SKM-1 treated with dmso at 0.1 percent for 144 hours (cell line): ENCODE measurements around the gene HPS4.

Experiments
- DNase-seq: peaks from one replicate; lab custom pipeline; 2025; ENCODE audit not compliant: unreplicated experiment; lab: John Stamatoyannopoulos, UW

HPS4 gene

DNA sequence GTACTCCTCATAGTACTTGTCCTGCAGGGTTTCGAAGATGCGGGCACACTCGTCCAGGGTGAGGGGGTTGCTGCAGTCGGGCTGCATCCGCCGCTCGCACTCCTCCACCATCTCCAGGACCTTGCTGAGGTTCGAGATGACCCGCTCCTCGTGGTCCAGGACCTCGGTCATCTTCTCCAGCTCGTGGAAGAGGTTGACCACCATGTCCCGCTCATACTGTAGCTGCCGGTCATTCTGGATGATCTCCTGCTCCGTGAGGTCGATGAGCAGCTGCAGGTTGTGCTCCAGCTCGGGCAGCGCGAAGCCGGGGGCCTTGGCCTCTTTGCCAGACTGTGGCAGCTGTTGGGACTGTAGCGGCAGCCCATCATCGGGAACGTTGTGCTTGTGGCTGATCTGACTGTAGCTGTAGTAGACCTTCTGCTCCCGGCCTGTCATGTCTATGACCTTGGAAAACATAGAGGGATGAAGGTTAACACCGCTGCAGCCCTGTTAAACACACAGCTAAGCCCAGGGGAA lies 15.7 kb upstream of the HPS4 start:
- no peak for DNase-seq

DNA sequence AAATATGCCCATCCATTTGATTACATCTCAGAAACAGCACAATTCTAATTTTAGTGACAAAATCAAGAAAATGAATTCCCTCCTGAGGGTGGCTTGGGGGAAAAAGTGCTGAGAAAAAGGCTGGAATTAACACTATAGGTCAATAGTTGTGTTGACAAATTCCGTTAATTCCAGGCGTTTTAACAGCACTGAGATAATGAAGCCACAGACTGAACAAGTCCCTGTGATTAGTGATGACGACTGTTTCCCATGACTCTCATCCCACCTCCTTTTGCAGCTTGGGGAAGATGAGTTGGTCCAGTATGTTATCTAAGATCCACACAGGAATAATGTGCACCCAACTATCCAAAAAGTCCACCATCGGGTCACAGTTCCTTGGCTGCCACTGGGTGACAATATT lies 12.9 kb upstream of the HPS4 start:
- no peak for DNase-seq

DNA sequence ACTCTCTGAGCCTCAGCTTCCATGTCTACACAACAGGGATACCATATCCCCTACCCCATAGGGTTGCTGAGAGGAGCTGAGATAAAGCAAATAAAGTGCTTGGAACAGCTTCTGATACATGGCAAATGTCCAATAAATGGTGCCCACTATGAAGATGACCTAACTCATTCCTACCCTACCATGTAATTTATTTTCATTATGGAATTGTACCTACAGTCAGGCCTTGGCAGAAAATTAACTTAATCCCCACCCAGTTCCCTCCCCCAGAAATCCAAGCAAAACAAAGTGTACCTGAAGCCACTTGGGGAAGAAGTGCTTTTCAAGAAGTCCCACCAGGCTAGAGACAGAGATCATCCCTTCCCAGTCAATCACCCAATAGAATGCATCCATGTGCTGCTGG lies 10.9 kb upstream of the HPS4 start:
- DNase-seq = no peak

DNA sequence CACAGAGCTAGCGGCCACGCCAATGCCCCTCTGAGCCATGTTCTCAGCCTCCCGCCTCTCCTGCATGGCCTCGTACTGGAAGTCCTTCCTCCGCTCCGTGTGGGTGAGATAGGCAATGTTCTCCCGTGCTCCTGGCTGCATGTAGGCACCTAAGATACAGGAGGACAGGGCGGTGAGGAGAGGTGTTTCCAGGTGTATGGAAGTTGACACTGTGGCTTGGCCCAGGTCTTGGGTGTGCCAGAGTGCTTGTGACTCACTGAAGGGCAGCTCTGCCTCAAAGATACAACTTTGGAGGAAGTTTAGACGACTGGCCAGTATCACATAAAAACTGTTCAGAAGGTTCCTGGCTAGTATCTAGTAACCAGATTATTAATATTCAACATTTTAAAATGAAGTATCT lies 8.6 kb upstream of the HPS4 start:
- no peak for DNase-seq

DNA sequence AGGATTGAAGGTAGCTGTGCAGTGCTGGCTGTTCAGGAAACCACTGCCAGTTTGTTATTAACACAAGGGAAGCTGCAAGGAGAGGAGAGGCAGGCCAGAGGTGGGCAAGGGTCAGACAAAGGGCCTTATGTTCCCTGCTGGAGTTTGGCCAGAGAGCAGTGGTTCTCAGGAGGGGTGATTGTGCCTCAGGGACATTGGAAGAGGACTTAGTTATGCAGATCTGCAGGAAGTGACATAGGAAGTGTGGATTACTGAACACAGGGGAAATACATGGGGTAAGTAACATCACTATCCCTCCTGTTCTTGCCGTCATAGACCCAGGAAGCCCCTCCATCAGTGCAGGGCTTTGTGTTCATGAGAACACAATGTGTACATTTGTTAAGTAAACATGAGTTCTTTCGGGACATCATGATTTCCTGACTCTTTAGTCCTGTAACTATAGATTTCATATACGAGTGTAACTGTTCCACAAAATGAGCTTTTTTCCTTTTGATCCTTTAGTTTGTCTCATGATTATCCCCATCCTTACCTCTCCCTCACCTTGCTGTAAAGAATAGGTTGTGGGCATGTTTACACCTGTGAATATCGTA lies 6.0 kb upstream of the HPS4 start:
- DNase-seq = no peak

DNA sequence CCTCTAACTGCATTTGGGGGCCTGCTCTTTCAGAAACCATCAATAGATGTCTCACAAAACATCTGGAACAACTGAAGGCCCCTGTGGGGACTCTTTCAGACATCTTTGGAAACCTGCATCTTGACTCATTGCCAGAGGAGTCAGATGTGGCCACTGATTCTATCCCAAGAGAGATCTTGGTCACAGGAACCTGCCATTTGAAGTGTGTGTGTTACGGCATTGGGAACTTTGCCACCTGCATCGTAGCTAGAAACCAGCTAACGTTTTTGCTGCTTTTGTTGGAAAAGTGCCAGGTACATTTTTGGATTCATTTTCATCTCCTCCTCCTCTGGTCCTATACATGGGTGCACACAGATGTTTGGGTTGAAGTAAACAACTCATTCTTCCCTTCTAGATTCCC lies 4.4 kb upstream of the HPS4 start:
- no peak for DNase-seq

DNA sequence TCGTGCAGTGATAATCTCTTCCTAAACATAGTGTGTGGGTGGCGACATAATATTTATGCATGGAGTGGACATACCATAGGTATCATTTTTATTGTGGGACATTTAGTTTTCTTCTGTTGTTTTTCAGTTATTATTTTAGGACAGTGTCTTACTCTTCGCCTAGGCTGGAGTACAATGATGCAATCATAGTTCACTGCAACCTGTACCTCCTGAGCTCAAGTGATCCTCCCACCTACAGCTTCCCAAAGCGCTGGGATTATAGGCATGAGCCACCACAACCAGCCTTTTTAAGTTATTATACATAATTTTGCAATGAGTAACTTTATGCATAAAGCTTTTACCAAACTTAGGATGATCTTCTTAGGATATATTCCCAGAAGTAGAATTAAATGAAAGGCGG lies 2.8 kb upstream of the HPS4 start:
- no peak for DNase-seq

DNA sequence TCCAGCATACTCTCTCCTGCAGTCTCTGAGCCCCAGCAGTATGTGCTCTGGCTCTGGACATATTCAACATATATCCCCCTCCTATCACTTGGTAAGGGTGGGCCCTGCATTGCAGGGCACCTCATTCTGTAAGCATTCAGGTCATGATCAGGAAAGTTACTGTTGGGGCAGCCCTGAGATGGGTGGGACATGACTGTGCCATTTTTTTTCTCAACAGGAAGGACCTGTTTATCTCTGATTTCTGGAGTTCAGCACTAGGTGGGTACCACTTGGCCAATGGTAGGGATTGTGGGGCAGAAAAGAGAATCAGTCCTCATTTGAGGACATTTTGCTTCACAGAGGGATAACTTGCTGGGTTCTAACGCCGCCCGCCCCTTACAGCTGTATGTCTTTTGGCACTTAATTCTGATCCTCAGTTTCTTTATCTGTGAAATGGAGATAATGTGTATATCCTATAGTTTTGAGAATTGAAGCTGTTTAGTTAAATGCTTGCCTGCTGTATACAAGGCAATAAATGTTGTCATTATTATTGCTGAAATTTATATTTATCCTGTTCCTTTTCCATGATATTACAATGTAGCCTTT lies 2.3 kb upstream of the HPS4 start:
- no peak for DNase-seq

DNA sequence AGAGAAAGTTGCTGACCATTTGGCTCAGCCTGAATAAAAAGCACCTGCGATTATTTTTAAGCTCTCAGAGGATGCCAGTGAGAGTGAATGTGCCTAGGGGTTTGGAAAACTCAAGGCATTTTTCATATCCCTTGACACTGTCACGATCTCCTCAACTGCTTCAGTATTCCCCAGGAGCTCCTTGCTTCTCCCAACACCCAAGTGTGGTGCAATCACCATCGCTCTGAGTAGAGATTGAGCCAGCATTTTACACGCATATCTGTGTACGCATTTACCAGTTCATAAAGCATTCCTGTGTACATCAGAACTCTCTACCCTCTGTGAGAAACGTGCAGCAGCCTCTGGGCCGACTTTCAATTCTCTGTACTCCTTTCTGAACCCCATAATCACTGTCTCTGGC lies 1.4 kb upstream of the HPS4 start:
- DNase-seq = no peak

DNA sequence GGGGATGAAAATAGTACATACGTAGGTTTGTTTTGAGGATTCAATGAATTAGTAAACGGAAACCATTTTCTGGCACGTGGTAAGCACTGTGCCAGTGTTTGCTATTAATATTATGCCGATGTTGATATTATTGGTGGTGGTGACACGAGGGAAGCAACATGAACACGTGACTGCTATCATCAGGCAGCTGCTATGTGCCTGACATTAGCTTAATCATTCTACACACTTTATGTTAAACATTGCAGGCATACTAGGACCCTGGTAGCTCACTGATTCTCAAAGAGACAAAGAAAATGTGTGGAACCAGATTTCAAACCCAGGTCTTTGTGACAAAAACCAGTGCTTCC lies 750 bp upstream of the HPS4 start:
- DNase-seq = no peak

DNA sequence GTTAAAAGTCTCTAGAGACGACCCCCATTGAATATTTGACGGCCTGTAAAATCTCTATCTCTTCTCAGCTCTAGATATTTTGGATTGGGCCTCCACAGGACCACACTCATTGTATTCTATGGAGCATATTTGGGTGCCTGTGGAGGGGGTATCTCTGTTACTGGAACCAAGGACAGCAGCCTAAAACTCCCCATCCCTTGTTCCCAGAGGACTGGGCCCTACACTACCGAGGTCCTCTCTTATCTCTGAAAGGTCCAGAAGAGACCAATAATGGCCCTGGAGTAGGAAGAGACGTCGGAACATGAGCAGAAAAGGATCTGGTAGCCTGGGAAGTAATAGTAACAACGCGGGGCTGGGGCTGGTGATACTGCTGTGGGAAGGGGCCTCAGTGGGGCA lies 542 bp downstream of the HPS4 start:
- DNase-seq = no peak

DNA sequence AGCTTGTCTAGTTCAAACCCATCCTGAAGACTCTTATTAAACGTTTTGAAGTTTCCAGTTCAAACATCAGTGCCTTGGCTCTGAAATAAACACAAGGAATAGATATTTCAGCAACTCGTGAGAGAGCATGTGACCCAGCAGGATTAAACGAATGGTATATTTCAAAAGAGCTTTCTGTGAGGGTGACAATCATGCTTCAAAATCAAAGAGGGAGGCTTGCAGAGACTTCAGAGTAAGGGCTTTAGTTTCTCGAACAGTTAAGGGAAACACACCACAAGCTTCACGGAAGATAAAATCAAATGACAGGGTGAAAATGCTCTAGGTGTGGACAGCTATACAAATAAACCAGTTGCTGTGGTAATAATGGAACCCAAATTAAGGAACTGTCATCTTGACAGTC lies 1.4 kb downstream of the HPS4 start:
- DNase-seq = no peak

DNA sequence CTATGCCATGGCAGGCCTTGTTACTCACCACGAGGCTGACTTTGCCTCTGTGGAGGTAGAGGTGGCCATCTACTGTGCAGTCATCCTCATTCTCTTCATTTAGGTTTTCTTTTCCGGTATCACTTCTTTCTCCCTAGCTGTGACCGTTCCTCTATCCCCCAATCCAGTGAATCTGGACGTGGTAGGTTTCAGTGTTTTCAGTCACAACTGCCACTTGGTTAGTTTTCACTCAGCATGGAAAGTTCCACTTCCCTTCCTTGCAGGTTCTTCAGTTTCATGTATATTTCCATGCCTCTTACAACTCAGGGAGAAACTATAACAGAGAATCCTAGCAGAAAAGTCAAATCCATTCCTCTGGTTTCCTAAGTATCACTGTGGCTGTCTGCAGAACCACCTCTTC lies 1.9 kb downstream of the HPS4 start:
- DNase-seq = no peak

DNA sequence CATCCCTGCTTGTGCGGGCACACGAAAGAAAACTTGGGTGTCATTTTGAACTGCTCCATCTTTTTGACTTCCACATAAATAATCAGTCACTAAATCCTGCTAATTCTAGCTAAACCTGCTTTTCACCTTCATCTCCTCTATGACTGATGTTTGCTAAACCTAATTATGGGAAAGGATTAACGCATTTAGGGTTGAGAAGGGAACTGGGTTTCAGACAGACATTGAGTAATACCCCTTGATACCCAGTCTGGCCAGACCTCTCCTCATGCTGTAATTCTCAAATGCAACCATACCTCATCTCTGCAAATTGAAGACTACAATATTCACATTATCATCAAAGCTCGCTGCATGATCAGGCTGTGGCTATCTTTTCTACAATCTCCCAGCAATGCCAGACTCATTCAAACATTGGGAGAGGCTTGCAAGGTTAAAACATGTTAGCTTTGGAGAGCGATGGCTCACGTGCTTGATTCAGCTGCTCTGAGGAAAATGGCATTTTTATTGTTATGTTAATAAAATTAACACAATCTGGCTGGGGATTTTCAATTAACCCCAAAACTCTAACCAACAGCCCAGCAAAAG lies 2.4 kb downstream of the HPS4 start:
- no peak for DNase-seq

DNA sequence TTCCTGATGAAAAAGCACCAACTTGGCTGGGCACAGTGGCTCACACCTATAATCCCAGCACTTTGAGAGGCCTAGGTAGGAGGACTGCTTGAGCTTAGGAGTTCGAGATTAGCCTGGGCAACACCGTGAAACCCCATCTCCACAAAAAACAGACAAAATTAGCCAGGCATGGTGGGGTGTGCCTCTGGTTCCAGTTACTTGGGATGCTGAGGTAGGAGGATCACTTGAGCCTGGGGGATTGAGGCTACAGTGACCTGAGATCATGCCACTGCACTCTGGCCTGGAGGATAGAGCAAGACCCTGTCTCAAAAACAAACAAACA lies 3.0 kb downstream of the HPS4 start:
- DNase-seq = no peak

DNA sequence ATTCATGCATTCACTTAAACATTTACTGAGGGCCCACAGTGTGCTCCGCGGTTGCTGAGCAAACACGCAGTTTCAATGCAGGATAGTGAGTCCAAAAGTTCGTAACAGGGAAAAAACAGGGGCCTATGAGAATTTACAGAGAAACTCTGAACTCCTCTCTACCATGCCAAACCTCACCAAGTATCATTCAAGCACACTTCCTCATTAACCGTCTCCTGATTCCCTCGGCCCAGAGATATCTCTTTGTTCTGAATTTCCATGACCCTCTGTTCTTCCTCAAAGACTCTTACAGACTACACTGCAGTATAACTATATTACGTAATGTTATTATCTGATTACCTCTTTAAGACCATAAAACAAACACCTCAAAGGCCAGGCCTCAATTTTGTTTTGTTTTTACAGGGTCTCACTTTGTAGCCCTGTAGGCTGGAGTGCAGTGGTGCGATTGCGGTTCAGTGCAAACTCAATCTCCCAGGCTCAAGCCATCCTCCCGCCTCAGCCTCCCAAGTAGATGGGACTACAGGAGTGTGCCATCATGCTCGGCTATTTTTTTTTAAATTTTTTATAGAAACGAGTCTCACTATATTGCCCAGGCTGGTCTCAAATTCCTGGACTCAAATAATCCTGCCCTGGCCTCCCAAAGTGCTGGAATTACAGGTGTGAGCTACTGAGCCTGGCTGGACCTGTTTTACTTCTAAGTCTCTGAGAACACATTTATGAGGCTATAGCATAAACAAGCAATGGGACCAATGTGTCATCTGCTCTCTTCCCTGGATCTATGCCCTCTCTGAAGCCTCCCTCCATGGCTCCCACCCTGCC lies 3.6 kb downstream of the HPS4 start:
- DNase-seq = peak; percentile 29

DNA sequence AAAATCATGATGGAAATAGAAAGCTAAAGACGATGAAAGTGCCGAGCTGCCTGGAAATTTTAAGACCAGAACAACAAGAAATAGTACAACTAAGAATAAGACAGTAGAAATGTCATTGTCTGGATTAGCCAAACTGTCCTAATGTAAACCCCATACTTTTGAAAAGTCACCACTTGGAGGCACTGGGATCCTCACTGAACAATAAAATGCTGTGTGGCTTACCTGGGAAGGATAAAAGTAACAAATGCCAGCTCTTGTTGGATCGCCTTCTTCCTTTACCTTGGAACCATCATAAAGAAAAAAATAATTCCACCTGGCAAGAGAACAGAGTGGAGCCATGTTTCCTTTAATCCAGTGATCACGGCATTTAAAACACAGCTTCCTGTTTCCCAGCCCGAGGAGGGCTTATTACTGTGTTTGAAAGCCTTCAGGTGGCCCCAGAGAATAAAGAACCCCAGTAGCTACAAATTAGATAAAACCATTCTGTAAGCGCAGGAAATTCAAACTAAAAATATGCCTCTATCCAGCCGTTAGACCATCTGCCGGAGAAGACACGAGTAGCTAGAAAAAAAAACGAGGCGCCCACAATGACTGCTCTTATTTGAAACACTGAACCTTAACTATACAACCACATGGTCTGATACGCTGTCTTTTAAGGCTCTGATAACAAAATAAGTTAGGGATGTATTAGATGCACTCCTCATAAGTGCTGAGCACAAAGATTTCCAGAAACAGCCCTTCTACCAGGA lies 4.4 kb downstream of the HPS4 start:
- no peak for DNase-seq

DNA sequence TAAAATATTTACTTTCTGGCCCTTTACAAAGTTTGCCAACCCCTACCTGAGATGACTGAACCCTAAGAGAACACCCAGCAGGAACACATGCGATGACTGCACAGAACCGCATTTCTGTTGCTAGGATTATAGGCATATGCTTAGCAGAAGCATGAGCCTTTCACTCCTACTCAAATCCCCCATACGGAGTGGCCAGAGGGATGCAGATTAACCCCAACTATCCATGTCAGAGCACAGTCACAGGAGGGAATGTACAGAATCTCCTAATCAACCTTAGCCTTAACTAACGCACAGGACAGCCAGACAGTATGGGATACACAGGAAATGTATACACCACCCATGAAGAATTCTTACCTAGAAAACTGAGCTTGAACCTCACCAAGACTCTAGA lies 6.2 kb downstream of the HPS4 start:
- no peak for DNase-seq

DNA sequence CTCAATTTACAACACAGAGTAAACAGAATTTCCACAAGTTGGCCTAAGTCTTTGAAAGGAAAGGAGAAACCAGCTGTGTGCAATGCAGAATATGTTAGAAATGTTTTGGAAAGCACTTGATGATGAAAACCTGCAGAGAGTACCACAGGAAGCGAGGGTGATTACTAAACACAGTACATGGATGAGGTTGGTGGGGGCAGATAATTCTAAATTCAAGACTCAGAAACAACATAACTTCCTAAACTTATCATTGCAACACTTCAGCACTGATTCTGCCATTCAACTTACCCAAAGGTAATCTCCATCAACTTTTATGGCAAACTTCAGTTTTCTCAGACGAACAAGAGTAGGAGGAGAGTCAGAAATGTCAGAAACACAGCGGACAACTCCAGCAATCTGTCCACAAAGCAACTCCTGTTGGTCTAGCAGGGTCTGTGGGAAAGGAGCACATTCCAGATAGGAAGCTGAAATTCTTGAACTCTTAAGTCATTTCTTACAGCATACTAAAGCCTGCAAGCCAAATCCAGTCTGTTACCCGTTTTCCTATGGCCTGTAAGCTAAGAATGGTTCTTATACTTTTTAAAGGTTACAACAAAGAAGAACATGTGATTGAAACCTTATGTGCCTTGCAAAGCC lies 6.8 kb downstream of the HPS4 start:
- peak; percentile 32 for DNase-seq

DNA sequence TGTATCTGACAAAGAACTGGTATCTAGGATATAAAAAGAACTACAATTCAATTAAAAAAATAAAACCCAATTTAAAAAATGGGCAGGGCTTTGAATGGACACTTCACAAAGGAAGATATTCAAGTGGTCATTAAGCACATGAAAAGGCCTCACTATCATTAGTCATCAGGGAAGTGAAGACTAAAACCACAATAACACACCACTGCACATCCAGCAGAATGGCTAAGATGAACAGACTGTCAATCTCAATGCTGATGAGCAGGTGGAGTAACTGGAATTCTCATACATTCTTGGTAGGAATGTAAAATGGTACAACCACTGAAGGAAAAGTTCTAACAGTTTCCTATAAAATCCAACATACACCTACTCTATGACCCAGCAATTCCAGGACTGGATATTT lies 8.9 kb downstream of the HPS4 start:
- no peak for DNase-seq

DNA sequence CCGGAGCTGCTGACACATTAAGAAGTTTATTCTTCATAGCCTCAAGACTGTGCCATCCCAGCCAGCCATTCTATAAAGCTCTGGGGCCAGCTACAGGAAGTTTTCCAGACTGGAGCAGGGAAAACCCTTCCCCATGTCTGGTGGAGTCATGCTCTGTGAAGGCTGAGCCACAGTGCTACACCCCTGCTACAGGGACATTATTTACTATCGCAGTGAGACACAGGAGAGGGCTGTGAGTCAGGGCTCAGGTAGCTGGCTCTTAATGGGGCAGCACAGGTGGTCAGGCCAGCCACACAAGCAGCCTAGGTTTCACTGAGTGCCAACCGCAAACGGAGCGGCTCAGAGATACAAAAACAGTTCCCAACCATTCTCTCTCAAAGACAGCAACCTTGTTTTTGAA lies 12.1 kb downstream of the HPS4 start:
- DNase-seq = no peak
